ENCODE results near the gene SLC9A4.

DNA sequence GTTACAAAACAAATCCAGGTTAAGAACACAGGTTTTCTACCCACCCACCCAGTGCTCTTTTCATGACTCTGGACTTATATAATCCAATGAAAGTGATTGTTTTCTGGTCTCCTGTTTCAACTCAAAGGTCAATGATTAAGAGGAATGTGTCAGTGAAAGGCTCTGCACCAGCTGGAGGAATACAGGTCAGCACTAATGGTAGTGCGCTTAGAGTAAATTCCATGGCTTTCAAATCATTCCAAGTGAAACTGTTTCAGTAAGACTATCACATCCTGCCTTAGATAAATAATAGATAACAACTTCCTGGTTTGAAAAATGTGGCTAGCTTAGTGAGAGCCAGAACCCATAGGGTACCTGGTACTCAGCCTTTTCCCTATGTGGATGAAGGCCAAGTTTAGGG is 47.8 kb downstream of the SLC9A4 start:
- TF ChIP-seq, protein P1, sequence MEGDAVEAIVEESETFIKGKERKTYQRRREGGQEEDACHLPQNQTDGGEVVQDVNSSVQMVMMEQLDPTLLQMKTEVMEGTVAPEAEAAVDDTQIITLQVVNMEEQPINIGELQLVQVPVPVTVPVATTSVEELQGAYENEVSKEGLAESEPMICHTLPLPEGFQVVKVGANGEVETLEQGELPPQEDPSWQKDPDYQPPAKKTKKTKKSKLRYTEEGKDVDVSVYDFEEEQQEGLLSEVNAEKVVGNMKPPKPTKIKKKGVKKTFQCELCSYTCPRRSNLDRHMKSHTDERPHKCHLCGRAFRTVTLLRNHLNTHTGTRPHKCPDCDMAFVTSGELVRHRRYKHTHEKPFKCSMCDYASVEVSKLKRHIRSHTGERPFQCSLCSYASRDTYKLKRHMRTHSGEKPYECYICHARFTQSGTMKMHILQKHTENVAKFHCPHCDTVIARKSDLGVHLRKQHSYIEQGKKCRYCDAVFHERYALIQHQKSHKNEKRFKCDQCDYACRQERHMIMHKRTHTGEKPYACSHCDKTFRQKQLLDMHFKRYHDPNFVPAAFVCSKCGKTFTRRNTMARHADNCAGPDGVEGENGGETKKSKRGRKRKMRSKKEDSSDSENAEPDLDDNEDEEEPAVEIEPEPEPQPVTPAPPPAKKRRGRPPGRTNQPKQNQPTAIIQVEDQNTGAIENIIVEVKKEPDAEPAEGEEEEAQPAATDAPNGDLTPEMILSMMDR (conservative IDR thresholded peaks at IDR 0.05 in 1 of 2, IDR thresholded peaks at IDR 0.05 in 1 of 2; ENCODE audit: low read depth in 1 of 2, low read length in 2 of 2) = no peak
- TF ChIP-seq EZH2 (IDR thresholded peaks at IDR 0.05; ENCODE audit: low read length, missing control alignments) = no peak

All from fibroblast of lung (primary cell).